GM19043 (cell line): ENCODE results near the gene ZEB2.
A peak's percentile ranks its signal among the peaks of the same experiment; 100 is the strongest.

ENCODE experiments used
- ATAC-seq: cut with Tn5 transposase; IDR thresholded peaks from one replicate; pipeline ENCODE4 v1.9.1; 2021; ENCODE audit warnings: low read depth; ENCODE audit not compliant: unreplicated experiment

ZEB2 gene

DNA sequence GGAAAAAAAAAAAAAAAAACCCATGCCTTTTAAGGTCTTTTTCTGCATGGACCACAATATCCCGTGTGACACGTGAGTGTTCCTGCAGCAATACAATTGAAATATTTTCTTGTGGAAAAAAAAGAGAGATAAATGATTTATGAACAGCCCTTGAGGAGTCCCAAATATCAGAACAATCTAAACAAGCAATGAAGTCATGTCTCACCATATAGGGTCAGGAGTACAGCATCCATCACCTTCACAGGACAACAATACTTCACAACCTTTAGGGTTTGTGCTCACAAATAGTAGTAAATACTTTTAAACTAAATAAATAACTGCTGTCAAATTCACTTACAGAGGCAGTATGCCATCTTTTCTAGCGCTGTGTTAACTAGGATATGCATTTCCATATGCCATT is 87.9 kb downstream of the ZEB2 start:
- ATAC-seq, result no peak

DNA sequence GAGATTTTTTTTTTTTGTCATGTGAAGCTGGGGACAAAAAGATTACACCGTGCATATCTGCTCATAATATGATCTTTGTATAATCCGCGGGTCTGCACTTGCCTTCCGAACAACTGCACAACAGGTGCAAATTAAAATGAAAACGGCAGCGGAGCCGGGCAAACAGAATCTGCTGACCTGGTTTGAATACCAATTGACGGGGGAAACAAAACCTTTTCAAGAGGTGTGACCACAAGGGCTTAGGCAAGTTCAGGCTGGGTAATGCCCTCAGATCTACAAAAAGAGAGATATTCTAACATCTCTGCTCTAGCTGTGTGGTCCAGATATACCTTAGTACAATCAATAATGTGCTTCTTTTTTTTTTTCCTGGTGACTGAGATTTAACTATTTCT is 88.5 kb downstream of the ZEB2 start:
- ATAC-seq, result no peak

GRCh38 chr2:144430722-144431391 is 89.1 kb downstream of the ZEB2 start:
- ATAC-seq, result peak; percentile 87

DNA sequence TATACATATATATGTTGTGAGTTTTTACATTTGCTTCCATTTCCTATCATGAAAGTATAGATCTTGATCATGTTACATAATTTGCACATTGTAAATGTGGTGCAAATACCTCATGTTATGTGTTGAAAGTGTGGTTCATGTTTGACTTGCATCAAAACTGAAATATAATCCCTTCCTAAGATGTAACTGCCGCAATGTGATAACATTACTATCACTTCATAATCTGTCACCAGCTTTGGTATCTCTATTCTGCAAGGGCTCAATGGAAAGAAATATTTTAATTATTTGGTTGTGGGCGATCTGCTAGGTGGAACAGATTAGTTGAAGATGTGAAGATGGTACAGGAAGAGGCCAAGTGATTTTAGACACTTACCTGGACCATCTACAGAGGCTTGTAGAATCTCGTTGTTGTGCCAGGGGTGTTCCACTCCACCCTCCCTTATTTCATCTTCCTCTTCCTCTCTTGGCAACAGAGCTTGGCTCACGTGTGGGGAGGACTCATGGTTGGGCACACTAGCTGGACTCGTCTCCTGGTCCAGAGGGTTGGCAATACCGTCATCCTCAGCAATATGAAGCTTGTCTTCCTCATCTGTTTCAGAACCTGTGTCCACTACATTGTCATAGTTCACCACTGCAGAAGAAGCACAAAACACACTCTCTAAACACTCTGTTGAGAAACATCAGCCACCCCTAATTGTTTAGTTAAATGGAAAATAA is 90.4 kb downstream of the ZEB2 start:
- ATAC-seq, result no peak

- no peak for ATAC-seq
Observed at GRCh38 chr2:144426981-144427479, 92.9 kb downstream of the ZEB2 start.

GRCh38 chr2:144426355-144426754 is 93.6 kb downstream of the ZEB2 start:
- ATAC-seq, result no peak

GRCh38 chr2:144424559-144425240 is 95.2 kb downstream of the ZEB2 start:
- ATAC-seq, result no peak

- ATAC-seq, result no peak
Observed at GRCh38 chr2:144421606-144422510, 98.1 kb downstream of the ZEB2 start.

GRCh38 chr2:144419218-144419617 is 100.7 kb downstream of the ZEB2 start:
- no peak for ATAC-seq

DNA sequence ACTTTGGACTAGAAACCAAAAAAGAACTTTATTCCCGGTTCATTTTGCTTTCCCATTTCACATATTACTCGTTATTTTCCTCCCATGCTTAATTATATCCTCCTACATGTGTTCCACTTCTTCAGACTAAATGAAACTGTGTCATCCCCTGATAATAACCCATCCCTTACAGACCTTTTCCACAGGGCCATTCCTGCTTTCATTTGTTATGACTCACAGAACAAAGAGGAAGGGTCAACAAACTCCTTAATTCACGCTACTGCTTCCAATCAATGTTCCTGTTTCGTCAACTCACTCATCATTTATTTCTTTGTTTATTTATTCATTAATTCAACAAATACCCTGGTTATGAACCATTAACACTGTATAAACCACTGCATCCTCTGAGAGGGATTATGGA is 104.5 kb downstream of the ZEB2 start:
- no peak for ATAC-seq

DNA sequence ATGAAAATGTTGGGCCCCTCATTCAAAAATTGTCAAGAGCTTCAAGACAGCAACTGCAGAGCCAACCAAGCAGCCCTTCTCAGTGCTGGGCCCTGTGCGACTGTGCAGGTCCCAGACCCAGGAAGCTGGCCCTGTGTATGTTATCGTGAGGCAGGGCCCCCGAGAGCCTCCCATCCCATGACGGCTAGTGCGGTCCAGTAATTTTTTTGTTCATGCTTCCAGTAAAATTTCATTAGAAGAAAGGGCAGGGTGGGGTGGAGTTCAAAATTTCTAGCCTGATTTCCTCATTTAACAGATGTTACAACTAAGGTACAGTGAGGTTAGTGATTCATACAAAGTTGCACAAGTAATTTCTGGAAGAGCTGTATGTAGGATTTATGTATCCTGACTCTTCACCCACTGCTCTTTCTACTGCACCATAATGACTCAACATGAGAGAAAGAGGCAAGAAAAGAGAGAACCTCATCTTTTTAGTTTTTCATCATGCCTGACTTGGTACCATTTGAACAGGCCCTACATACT is 105.5 kb downstream of the ZEB2 start:
- no peak for ATAC-seq

DNA sequence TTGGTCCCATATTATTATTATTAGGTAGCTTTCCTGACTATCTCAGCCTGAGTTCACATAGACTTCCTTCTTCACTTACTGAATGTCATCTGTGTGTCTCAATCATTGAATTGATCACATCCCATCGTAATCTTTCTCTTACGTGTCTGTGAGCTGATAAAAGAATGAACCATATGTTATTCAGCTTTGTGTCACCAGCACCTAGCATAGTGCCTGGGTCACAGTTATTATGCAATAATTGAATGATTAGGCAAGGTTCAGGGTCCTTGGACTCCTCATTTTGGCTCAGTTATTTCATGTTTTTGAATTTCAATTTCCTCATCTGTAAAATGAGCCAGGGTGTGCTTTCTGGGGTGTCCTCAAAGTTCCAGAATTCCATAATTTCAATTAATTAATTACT is 107.2 kb downstream of the ZEB2 start:
- ATAC-seq, result no peak

DNA sequence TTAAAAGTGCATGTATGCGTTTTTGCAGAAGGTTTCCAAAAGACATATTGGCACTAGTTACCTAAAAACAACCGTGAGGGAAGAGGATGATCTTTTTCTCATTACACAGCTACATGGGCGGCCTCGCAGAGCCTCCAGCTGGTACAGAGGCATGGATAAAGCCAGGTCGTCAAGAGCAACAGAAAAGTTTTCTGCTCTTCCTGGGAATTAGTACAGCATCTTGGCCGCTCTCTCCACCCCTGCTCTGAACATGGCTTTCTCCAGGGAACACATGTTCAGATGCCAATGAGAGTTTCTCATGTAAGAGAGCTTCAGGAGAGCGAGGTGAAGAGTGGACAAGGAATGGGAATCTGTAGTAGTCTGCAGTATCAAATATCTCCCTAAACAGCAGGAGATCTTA is 108.4 kb downstream of the ZEB2 start:
- ATAC-seq, result no peak

- ATAC-seq, result no peak
Observed at GRCh38 chr2:144409241-144409640, 110.7 kb downstream of the ZEB2 start.

GRCh38 chr2:144407262-144407661 is 112.7 kb downstream of the ZEB2 start:
- ATAC-seq, result no peak

DNA sequence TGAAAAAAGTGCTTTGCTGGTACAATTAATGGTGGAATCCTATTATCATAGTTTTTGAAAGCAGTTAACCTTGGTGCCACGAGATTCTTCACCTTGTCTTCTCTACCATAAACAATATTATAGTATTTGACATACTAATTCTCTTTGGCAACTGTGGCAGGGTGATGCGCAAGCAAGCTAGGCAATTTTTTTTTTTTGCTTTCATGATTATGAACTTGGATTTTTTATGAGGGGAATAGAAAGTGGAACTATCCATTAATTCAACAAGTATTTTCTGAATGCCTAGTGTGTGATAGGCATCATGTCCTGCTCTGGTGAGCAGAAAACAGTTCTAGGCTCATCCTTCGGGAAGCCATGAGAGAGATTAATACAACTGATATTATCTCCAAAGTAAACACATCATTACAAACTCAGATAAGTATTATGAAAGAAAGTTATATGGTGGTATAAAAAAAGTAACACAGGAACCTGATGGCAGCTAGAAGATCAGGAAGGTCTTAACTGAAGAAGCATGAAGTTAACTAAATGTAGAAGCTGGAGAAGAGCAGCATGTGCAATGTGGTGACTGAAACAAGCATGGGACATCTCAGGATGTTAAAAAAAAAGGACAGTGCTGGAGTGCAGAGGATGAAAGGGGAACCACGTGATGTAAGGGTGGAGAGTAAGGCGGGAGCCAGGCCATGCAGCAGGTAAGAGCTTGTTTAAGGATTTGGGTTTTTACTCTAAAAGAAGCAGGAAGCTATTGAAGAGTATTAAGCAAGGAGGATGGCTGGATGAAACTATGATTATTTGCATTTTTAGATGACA is 113.7 kb downstream of the ZEB2 start:
- ATAC-seq, result no peak

GRCh38 chr2:144405321-144405720 is 114.6 kb downstream of the ZEB2 start:
- ATAC-seq, result no peak

GRCh38 chr2:144404586-144405314 is 115.2 kb downstream of the ZEB2 start:
- no peak for ATAC-seq

DNA sequence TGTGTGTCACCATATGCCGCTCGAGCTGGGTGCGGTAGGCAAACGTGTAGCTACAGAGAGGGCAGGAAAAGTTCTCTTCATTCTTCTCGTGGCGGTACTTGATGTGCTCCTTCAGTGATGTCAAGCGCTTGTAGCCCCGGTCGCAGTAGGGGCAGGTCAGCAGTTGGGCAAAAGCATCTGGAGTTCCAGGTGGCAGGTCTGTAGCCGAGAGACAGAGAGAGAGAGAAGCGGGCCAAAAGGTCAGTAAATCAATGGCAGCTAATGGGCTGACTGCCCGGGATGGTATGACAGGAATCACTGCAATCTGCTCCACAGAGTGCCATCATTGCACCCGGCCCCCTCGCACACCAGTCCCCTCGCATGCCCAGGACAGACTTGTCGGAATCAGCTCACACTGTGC is 116.0 kb downstream of the ZEB2 start:
- ATAC-seq, result no peak
